ENCODE results near the gene CRADD.

DNA sequence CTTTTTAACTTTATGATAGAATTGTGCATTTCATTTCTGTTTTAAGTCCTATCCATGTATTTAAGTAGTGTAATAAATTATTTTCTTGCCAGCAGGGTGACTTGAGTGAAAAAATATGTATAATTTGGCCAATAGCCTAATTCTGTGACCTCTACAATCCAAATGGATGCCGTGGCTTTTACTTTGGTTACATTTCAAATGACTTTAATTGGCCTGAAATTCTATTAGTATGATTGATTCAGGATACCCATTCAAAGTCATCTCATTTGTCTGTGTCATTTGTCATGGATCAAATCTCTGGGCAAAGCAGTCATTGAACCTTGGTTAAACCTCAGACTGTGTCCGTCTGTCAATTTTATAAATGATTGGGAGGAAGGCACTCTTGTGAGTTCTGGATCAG, 29.6 kb downstream of the CRADD start:
- TF ChIP-seq, protein P1, sequence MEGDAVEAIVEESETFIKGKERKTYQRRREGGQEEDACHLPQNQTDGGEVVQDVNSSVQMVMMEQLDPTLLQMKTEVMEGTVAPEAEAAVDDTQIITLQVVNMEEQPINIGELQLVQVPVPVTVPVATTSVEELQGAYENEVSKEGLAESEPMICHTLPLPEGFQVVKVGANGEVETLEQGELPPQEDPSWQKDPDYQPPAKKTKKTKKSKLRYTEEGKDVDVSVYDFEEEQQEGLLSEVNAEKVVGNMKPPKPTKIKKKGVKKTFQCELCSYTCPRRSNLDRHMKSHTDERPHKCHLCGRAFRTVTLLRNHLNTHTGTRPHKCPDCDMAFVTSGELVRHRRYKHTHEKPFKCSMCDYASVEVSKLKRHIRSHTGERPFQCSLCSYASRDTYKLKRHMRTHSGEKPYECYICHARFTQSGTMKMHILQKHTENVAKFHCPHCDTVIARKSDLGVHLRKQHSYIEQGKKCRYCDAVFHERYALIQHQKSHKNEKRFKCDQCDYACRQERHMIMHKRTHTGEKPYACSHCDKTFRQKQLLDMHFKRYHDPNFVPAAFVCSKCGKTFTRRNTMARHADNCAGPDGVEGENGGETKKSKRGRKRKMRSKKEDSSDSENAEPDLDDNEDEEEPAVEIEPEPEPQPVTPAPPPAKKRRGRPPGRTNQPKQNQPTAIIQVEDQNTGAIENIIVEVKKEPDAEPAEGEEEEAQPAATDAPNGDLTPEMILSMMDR (IDR thresholded peaks at IDR 0.05): no peak
- TF ChIP-seq POLR2A (IDR thresholded peaks at IDR 0.05) (no peak), EP300 (IDR thresholded peaks at IDR 0.05) (no peak)
